GM15510 (cell line): ENCODE measurements around the gene BRPF3.

Experiments
- POLR2A ChIP-seq: IDR thresholded peaks from 3 replicates; pipeline ENCODE4 v1.6.1; 2011; ENCODE audit warnings: borderline replicate concordance; ENCODE audit not compliant: insufficient read length; ENCODE audit errors: extremely low read depth

BRPF3 gene

GRCh38 chr6:36217946-36218345, 21.4 kb downstream of the BRPF3 start:
- TF ChIP-seq POLR2A: no peak

GRCh38 chr6:36219081-36219480, 22.5 kb downstream of the BRPF3 start:
- TF ChIP-seq POLR2A: no peak

- no peak for TF ChIP-seq POLR2A
Measured at GRCh38 chr6:36220226-36220625, 23.7 kb downstream of the BRPF3 start.

GRCh38 chr6:36221674-36222073, 25.1 kb downstream of the BRPF3 start:
- TF ChIP-seq POLR2A: no peak

- no peak for TF ChIP-seq POLR2A
Measured at GRCh38 chr6:36222924-36223323, 26.4 kb downstream of the BRPF3 start.

- TF ChIP-seq POLR2A: no peak
Measured at GRCh38 chr6:36223706-36224105, 27.2 kb downstream of the BRPF3 start.

- no peak for TF ChIP-seq POLR2A
Measured at GRCh38 chr6:36224918-36225461, 28.4 kb downstream of the BRPF3 start.

GRCh38 chr6:36226438-36227047, 30.0 kb downstream of the BRPF3 start:
- no peak for TF ChIP-seq POLR2A

- TF ChIP-seq POLR2A: no peak
Measured at GRCh38 chr6:36227379-36228228, 31.1 kb downstream of the BRPF3 start.

GRCh38 chr6:36229223-36229622, 32.7 kb downstream of the BRPF3 start:
- TF ChIP-seq POLR2A: no peak

GRCh38 chr6:36230371-36230770, 33.8 kb downstream of the BRPF3 start:
- TF ChIP-seq POLR2A: no peak

- TF ChIP-seq POLR2A: no peak
Measured at GRCh38 chr6:36232172-36232571, 35.6 kb downstream of the BRPF3 start.

- TF ChIP-seq POLR2A: no peak
Measured at GRCh38 chr6:36235309-36235708, 38.8 kb downstream of the BRPF3 start.

- no peak for TF ChIP-seq POLR2A
Measured at GRCh38 chr6:36235862-36236261, 39.3 kb downstream of the BRPF3 start.

- no peak for TF ChIP-seq POLR2A
Measured at GRCh38 chr6:36239774-36240173, 43.2 kb downstream of the BRPF3 start.

- no peak for TF ChIP-seq POLR2A
Measured at GRCh38 chr6:36241728-36242127, 45.2 kb downstream of the BRPF3 start.
